OCI-LY1 (cell line): Measurements from ENCODE around the gene STARD13.

ENCODE experiments used
- H2AFZ ChIP-seq: fragments of 200-600 bp; sonication (generic), shearing (Covaris generic); 2 replicates; pipeline ENCODE4 v1.6.0; 2014; ENCODE audit warnings: antibody characterized with exemption, mild to moderate bottlenecking, low read length
- H3F3A ChIP-seq: fragments of 200-600 bp; sonication (generic), shearing (Covaris generic); 2 replicates; pipeline ENCODE4 v1.6.0; 2014; ENCODE audit warnings: mild to moderate bottlenecking, antibody characterized with exemption, low read length, moderate library complexity; ENCODE audit not compliant: insufficient read depth
- H3K27ac ChIP-seq: fragments of 200-600 bp; sonication (generic); 2 replicates; pipeline ENCODE4 v1.5.1; 2014; ENCODE audit warnings: low read length, mixed run types, mild to moderate bottlenecking, low read depth; ENCODE audit not compliant: poor library complexity, severe bottlenecking
- H3K27me3 ChIP-seq: fragments of 200-600 bp; sonication (generic); 2 replicates; pipeline ENCODE4 v1.6.0; 2014; ENCODE audit warnings: antibody characterized with exemption, mild to moderate bottlenecking, low read length, moderate library complexity; ENCODE audit not compliant: insufficient read depth
- H3K36me3 ChIP-seq: fragments of 200-600 bp; sonication (generic); 2 replicates; pipeline ENCODE4 v1.6.1; 2014; ENCODE audit warnings: mild to moderate bottlenecking, antibody characterized with exemption, low read length, moderate library complexity, mixed read lengths; ENCODE audit not compliant: insufficient read depth
- H3K4me1 ChIP-seq: fragments of 200-600 bp; sonication (generic); 2 replicates; pipeline ENCODE4 v1.5.1; 2014; ENCODE audit warnings: mild to moderate bottlenecking, low read length, moderate library complexity; ENCODE audit not compliant: insufficient read depth, severe bottlenecking
- H3K4me2 ChIP-seq: fragments of 200-600 bp; sonication (generic), shearing (Covaris generic); 2 replicates; pipeline ENCODE4 v1.6.1; 2014; ENCODE audit warnings: low read length
- H3K4me3 ChIP-seq: fragments of 200-600 bp; sonication (generic); 2 replicates; pipeline ENCODE4 v1.5.1; 2014; ENCODE audit warnings: low read length, low read depth, mild to moderate bottlenecking, mixed read lengths; ENCODE audit not compliant: poor library complexity, severe bottlenecking
- H3K79me2 ChIP-seq: fragments of 200-600 bp; shearing (Covaris generic); 2 replicates; pipeline ENCODE4 v1.6.1; 2016; ENCODE audit warnings: mixed run types, low read length, mixed read lengths; ENCODE audit not compliant: insufficient read depth
- H3K9ac ChIP-seq: fragments of 200-600 bp; sonication (generic), shearing (Covaris generic); 2 replicates; pipeline ENCODE4 v1.6.1; 2014; ENCODE audit warnings: mild to moderate bottlenecking, low read length, mixed read lengths
- H3K9me2 ChIP-seq: fragments of 200-600 bp; sonication (generic), shearing (Covaris generic); 2 replicates; pipeline ENCODE4 v1.6.1; 2014; ENCODE audit warnings: low read depth, mild to moderate bottlenecking, low read length, mixed read lengths
- H3K9me3 ChIP-seq: fragments of 200-600 bp; shearing (Covaris generic); 2 replicates; pipeline ENCODE4 v1.6.1; 2014; ENCODE audit warnings: low read length, mixed read lengths
- H4K20me1 ChIP-seq: fragments of 200-600 bp; sonication (generic), shearing (Covaris generic); 2 replicates; pipeline ENCODE4 v1.6.0; 2016; ENCODE audit warnings: mild to moderate bottlenecking, low read length; ENCODE audit not compliant: insufficient read depth
- CTCF ChIP-seq: fragments of 200-600 bp; sonication (generic), shearing (Covaris generic); IDR thresholded peaks from 2 replicates; pipeline ENCODE4 v1.5.1; 2017; ENCODE audit warnings: mild to moderate bottlenecking, antibody characterized with exemption, low read length, moderate library complexity, mixed read lengths
- EZH2 ChIP-seq: fragments of 200-600 bp; sonication (generic), shearing (Covaris generic); IDR thresholded peaks from 2 replicates; pipeline ENCODE4 v1.8.0; 2017; ENCODE audit warnings: borderline replicate concordance, mixed run types, mild to moderate bottlenecking, antibody characterized with exemption, low read length, moderate library complexity, mixed read lengths

STARD13 gene

GRCh38 chr13:33328701-33329100 is 43.1 kb upstream of the STARD13 start:
- no peaks in the 10 kb centered on the region for H3K27me3 ChIP-seq
- no peaks in the 10 kb centered on the region for H3K9me3 ChIP-seq
- H3F3A ChIP-seq, result no peaks in the 10 kb centered on the region
- no peak overlapping the region for H3K9ac ChIP-seq
- TF ChIP-seq CTCF (no peak), EZH2 (no peak)
- no peaks in the 10 kb centered on the region for H4K20me1 ChIP-seq
- H2AFZ ChIP-seq, result no peak overlapping the region
- H3K27ac ChIP-seq, result no peak overlapping the region
- H3K79me2 ChIP-seq, result no peaks in the 10 kb centered on the region
- no peak overlapping the region for H3K4me2 ChIP-seq
- H3K36me3 ChIP-seq, result no peaks in the 10 kb centered on the region
- no peaks in the 10 kb centered on the region for H3K9me2 ChIP-seq
- H3K4me1 ChIP-seq, result no peaks in the 10 kb centered on the region
- H3K4me3 ChIP-seq, result no peak overlapping the region

- TF ChIP-seq EZH2 (no peak), CTCF (no peak)
- no peak overlapping the region for H2AFZ ChIP-seq
- H3K27ac ChIP-seq, result no peak overlapping the region
- H3K4me2 ChIP-seq, result no peak overlapping the region
- H3K79me2 ChIP-seq, result no peaks in the 10 kb centered on the region
- H3K4me1 ChIP-seq, result no peaks in the 10 kb centered on the region
- H3K9ac ChIP-seq, result no peak overlapping the region
- H3K27me3 ChIP-seq, result no peaks in the 10 kb centered on the region
- H3K36me3 ChIP-seq, result no peaks in the 10 kb centered on the region
- H3K9me2 ChIP-seq, result no peaks in the 10 kb centered on the region
- H3K4me3 ChIP-seq, result no peak overlapping the region
- no peaks in the 10 kb centered on the region for H3K9me3 ChIP-seq
- no peaks in the 10 kb centered on the region for H4K20me1 ChIP-seq
- no peaks in the 10 kb centered on the region for H3F3A ChIP-seq
Measured at GRCh38 chr13:33326723-33327122, 41.2 kb upstream of the STARD13 start.

GRCh38 chr13:33326246-33326645 is 40.7 kb upstream of the STARD13 start:
- no peak overlapping the region for H3K4me3 ChIP-seq
- H3K9me2 ChIP-seq, result no peaks in the 10 kb centered on the region
- H3K4me2 ChIP-seq, result no peak overlapping the region
- H3K4me1 ChIP-seq, result no peaks in the 10 kb centered on the region
- H2AFZ ChIP-seq, result no peak overlapping the region
- H3K36me3 ChIP-seq, result no peaks in the 10 kb centered on the region
- H3F3A ChIP-seq, result no peaks in the 10 kb centered on the region
- H3K9me3 ChIP-seq, result no peaks in the 10 kb centered on the region
- H3K27me3 ChIP-seq, result no peaks in the 10 kb centered on the region
- no peaks in the 10 kb centered on the region for H4K20me1 ChIP-seq
- no peaks in the 10 kb centered on the region for H3K79me2 ChIP-seq
- TF ChIP-seq CTCF (no peak), EZH2 (no peak)
- no peak overlapping the region for H3K9ac ChIP-seq
- no peak overlapping the region for H3K27ac ChIP-seq
